Measurements from ENCODE around the gene VPS33A. TPM values are rescaled to one million over a fixed set of nuclear protein-coding genes. Genes with fewer than 3 reads are reported as not detected.
"Not testable (repeated sequence)": the region's sequence is repeated elsewhere in the genome, so short reads cannot be mapped to it uniquely, and the experiment has no call there.

Gene VPS33A
- total and polyA plus RNA-seq, 5 donors from 2014 or later = 27.4 to 51.4 (median 39.7) TPM

GRCh38 chr12:122282061-122282460 is 15.8 kb upstream of the VPS33A start:
- H3K4me1 ChIP-seq (ENCODE audit: control insufficient read depth, insufficient read depth, low read length, poor library complexity, severe bottlenecking) = no peaks in the 10 kb centered on the region
- Mint-ChIP-seq H3K36me3 (peaks cover 13% of the 10 kb centered on the region), H3K9me3 (no peaks in the 10 kb centered on the region), H3K27me3 (no peaks in the 10 kb centered on the region), H3K4me1 (peaks cover 0 to 3% (median 0%) of the 10 kb centered on the region in 4 donors), H3K27ac (no peak overlapping the region), H3K4me3 (no peak overlapping the region)
- no peak overlapping the region for H3K4me3 ChIP-seq (ENCODE audit: low read depth, low read length)
- DNase-seq = no peak
- H3K27ac ChIP-seq (ENCODE audit: insufficient read depth, low read length, poor library complexity, severe bottlenecking) = no peak overlapping the region
- no peak for ATAC-seq (ENCODE audit: low read depth in 2 of 2)
- peaks cover 32% of the 10 kb centered on the region for H3K36me3 ChIP-seq (ENCODE audit: control insufficient read depth, insufficient read depth, low read length)
- no peaks in the 10 kb centered on the region for H3K27me3 ChIP-seq (ENCODE audit: control insufficient read depth, insufficient read depth, low read length)
- H3K9me3 ChIP-seq (ENCODE audit: control insufficient read depth in 2 of 2, low read length in 2 of 2) = no peaks in the 10 kb centered on the region

GRCh38 chr12:122276242-122276641 is 9.9 kb upstream of the VPS33A start:
- H3K4me1 Mint-ChIP-seq = no peaks in the 10 kb centered on the region
- H3K36me3 Mint-ChIP-seq = peaks cover 20% of the 10 kb centered on the region
- peaks cover 54% of the 10 kb centered on the region for H3K36me3 ChIP-seq (ENCODE audit: control insufficient read depth, insufficient read depth, low read length)
- H3K4me3 ChIP-seq (ENCODE audit: low read depth, low read length) = no peak overlapping the region
- H3K27ac Mint-ChIP-seq = peak overlapping the region in 1 of 3 donors; percentile 21
- no peaks in the 10 kb centered on the region for H3K27me3 ChIP-seq (ENCODE audit: control insufficient read depth, insufficient read depth, low read length)
- ATAC-seq (ENCODE audit: low read depth in 2 of 2) (no peak), DNase-seq (no peak)
- H3K4me3 Mint-ChIP-seq = no peak overlapping the region
- H3K4me1 ChIP-seq (ENCODE audit: control insufficient read depth, insufficient read depth, low read length, poor library complexity, severe bottlenecking) = no peaks in the 10 kb centered on the region
- no peaks in the 10 kb centered on the region for H3K9me3 ChIP-seq (ENCODE audit: control insufficient read depth in 2 of 2, low read length in 2 of 2)
- H3K27me3 Mint-ChIP-seq = no peaks in the 10 kb centered on the region
- no peak overlapping the region for H3K27ac ChIP-seq (ENCODE audit: insufficient read depth, low read length, poor library complexity, severe bottlenecking)
- H3K9me3 Mint-ChIP-seq = no peaks in the 10 kb centered on the region

DNA sequence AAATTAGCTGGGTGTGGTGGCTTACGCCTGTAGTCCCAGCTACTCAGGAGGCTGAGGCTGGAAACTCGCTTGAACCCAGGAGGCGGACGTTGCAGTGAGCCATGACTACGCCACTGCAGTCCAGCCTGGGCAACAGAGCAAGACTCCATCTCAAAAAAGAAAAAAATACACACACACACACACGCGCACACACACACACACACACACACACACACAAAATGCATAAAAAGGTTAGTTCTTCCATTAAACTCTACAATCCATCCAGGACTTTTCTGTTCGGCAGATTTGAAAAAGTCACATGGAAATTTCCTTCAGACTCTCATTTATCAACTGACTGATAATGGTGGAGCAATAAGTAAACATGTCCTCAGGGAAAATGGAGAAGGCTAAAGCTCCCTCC is 9.2 kb upstream of the VPS33A start:
- no peak for ATAC-seq (ENCODE audit: low read depth in 2 of 2)
- Histone ChIP-seq H3K36me3 (ENCODE audit: control insufficient read depth, insufficient read depth, low read length) (peaks cover 46% of the 10 kb centered on the region), H3K27ac (ENCODE audit: insufficient read depth, low read length, poor library complexity, severe bottlenecking) (no peak overlapping the region), H3K9me3 (ENCODE audit: control insufficient read depth in 2 of 2, low read length in 2 of 2) (no peaks in the 10 kb centered on the region), H3K4me1 (ENCODE audit: control insufficient read depth, insufficient read depth, low read length, poor library complexity, severe bottlenecking) (no peaks in the 10 kb centered on the region), H3K4me3 (ENCODE audit: low read depth, low read length) (no peak overlapping the region), H3K27me3 (ENCODE audit: control insufficient read depth, insufficient read depth, low read length) (no peaks in the 10 kb centered on the region)
- H3K4me3 Mint-ChIP-seq = peak overlapping the region in 1 of 4 donors; percentile 63
- peaks cover 20% of the 10 kb centered on the region for H3K36me3 Mint-ChIP-seq
- no peaks in the 10 kb centered on the region for H3K9me3 Mint-ChIP-seq
- no peak for DNase-seq
- H3K27ac Mint-ChIP-seq = peak overlapping the region in 2 of 3 donors; percentile 17 to 85
- no peaks in the 10 kb centered on the region for H3K4me1 Mint-ChIP-seq
- H3K27me3 Mint-ChIP-seq = no peaks in the 10 kb centered on the region

DNA sequence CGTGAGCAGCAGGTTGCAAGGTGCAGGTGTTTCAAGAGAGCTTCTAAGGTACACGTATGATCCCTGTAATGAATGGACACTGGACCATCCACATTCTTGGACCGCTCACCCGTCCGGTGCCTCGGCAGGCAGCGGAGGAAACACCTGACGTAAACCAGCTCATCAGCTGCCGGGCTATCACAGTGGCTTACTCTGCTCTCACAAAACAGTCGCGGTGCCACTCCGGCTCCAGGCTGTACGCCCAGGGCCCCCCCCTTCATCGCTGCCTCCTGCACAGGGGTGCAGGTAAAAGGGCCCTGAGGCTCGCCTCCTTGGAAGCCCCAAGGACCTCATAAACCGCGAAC is 436 bp downstream of the VPS33A start:
- H3K27ac ChIP-seq (ENCODE audit: insufficient read depth, low read length, poor library complexity, severe bottlenecking) = peak overlapping the region; percentile 95
- H3K4me3 ChIP-seq (ENCODE audit: low read depth, low read length) = peak overlapping the region; percentile 91
- peaks cover 16% of the 10 kb centered on the region for H3K36me3 Mint-ChIP-seq
- H3K4me1 Mint-ChIP-seq = peaks cover 9 to 46% (median 26%) of the 10 kb centered on the region in 4 donors
- no peaks in the 10 kb centered on the region for H3K27me3 ChIP-seq (ENCODE audit: control insufficient read depth, insufficient read depth, low read length)
- peaks cover 22% of the 10 kb centered on the region for H3K36me3 ChIP-seq (ENCODE audit: control insufficient read depth, insufficient read depth, low read length)
- H3K4me1 ChIP-seq (ENCODE audit: control insufficient read depth, insufficient read depth, low read length, poor library complexity, severe bottlenecking) = peaks cover 21% of the 10 kb centered on the region
- H3K27me3 Mint-ChIP-seq = peaks cover 10% of the 10 kb centered on the region
- peaks cover 0 to 1% (median 0%) of the 10 kb centered on the region in 7 donors for H3K9me3 Mint-ChIP-seq
- DNase-seq = no peak
- H3K27ac Mint-ChIP-seq = peak overlapping the region; percentile 99 to 100 (median 99)
- H3K9me3 ChIP-seq (ENCODE audit: control insufficient read depth in 2 of 2, low read length in 2 of 2) = no peaks in the 10 kb centered on the region
- H3K4me3 Mint-ChIP-seq = peak overlapping the region; percentile 94 to 99 (median 96)
- ATAC-seq (ENCODE audit: low read depth in 2 of 2) = peak; percentile 58 to 59

GRCh38 chr12:122265476-122265875 is 818 bp downstream of the VPS33A start:
- peak; percentile 24 to 35 for ATAC-seq (ENCODE audit: low read depth in 2 of 2)
- H3K27ac ChIP-seq (ENCODE audit: insufficient read depth, low read length, poor library complexity, severe bottlenecking) = peak overlapping the region; percentile 95
- peaks cover 25% of the 10 kb centered on the region for H3K36me3 ChIP-seq (ENCODE audit: control insufficient read depth, insufficient read depth, low read length)
- no peaks in the 10 kb centered on the region for H3K27me3 ChIP-seq (ENCODE audit: control insufficient read depth, insufficient read depth, low read length)
- H3K36me3 Mint-ChIP-seq = peaks cover 18% of the 10 kb centered on the region
- H3K4me1 Mint-ChIP-seq = peaks cover 9 to 47% (median 26%) of the 10 kb centered on the region in 4 donors
- H3K4me3 ChIP-seq (ENCODE audit: low read depth, low read length) = peak overlapping the region; percentile 91
- no peaks in the 10 kb centered on the region for H3K9me3 ChIP-seq (ENCODE audit: control insufficient read depth in 2 of 2, low read length in 2 of 2)
- peak in 1 of 3 donors; percentile 56 for DNase-seq
- H3K4me1 ChIP-seq (ENCODE audit: control insufficient read depth, insufficient read depth, low read length, poor library complexity, severe bottlenecking) = peaks cover 21% of the 10 kb centered on the region
- peaks cover 0 to 1% (median 0%) of the 10 kb centered on the region in 7 donors for H3K9me3 Mint-ChIP-seq
- H3K27me3 Mint-ChIP-seq = peaks cover 10% of the 10 kb centered on the region
- peak overlapping the region; percentile 99 to 100 (median 99) for H3K27ac Mint-ChIP-seq
- peak overlapping the region; percentile 94 to 99 (median 96) for H3K4me3 Mint-ChIP-seq

GRCh38 chr12:122260735-122261134 is 5.6 kb downstream of the VPS33A start:
- not testable (repeated sequence) for ATAC-seq (ENCODE audit: low read depth in 2 of 2); H3K27me3 Mint-ChIP-seq; H3K9me3 ChIP-seq (ENCODE audit: control insufficient read depth in 2 of 2, low read length in 2 of 2); DNase-seq; H3K27ac Mint-ChIP-seq; H3K9me3 Mint-ChIP-seq; H3K4me3 Mint-ChIP-seq; H3K4me3 ChIP-seq (ENCODE audit: low read depth, low read length); H3K27me3 ChIP-seq (ENCODE audit: control insufficient read depth, insufficient read depth, low read length); H3K27ac ChIP-seq (ENCODE audit: insufficient read depth, low read length, poor library complexity, severe bottlenecking); H3K4me1 ChIP-seq (ENCODE audit: control insufficient read depth, insufficient read depth, low read length, poor library complexity, severe bottlenecking)
- H3K36me3 ChIP-seq (ENCODE audit: control insufficient read depth, insufficient read depth, low read length) = peaks cover 68% of the 10 kb centered on the region
- peaks cover 45% of the 10 kb centered on the region for H3K36me3 Mint-ChIP-seq
- peaks cover 14 to 56% (median 26%) of the 10 kb centered on the region in 4 donors for H3K4me1 Mint-ChIP-seq

DNA sequence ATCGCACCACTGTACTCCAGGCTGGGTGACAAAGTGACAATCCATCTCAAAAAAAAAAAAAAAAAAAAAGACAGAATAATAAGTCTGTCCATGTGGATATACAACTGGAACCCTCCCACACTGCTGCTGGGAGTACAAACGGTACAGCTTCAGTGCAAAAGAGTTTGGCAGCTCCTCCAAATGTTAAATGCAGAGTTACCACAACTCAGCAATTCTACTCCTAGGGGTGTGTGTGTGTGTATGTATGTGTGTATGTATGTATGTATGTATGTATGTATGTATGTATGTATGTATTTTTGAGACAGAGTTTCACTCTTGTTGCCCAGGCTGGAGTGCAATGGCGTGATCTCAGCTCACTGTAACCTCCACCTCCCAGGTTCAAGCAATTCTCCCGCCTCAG is 7.4 kb downstream of the VPS33A start:
- Mint-ChIP-seq H3K4me1 (peaks cover 8 to 43% (median 16%) of the 10 kb centered on the region in 4 donors), H3K36me3 (peaks cover 49% of the 10 kb centered on the region)
- H3K36me3 ChIP-seq (ENCODE audit: control insufficient read depth, insufficient read depth, low read length) = peaks cover 68% of the 10 kb centered on the region
- H3K9me3 Mint-ChIP-seq; H3K27me3 Mint-ChIP-seq; H3K27ac ChIP-seq (ENCODE audit: insufficient read depth, low read length, poor library complexity, severe bottlenecking); DNase-seq; H3K4me1 ChIP-seq (ENCODE audit: control insufficient read depth, insufficient read depth, low read length, poor library complexity, severe bottlenecking); H3K4me3 ChIP-seq (ENCODE audit: low read depth, low read length); H3K27ac Mint-ChIP-seq; H3K9me3 ChIP-seq (ENCODE audit: control insufficient read depth in 2 of 2, low read length in 2 of 2); H3K4me3 Mint-ChIP-seq; H3K27me3 ChIP-seq (ENCODE audit: control insufficient read depth, insufficient read depth, low read length); ATAC-seq (ENCODE audit: low read depth in 2 of 2): not testable (repeated sequence)

DNA sequence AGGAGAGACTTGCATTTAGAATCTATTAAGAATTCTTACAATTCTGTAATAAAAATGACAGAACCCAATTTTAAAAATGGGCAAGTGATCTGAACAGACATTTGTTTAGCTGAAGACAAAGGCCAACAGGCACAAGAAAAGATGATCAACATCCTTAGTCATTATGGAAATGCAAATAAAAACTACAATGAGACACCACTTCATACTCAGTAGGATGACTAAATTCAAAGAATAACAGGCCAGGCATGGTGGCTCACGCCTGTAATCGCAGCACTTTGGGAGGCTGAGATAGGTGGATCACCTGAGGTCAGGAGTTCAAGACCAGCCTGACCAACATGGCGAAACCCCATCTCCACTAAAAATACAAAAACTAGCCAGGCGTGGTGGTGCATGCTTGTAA is 7.8 kb downstream of the VPS33A start:
- peak overlapping the region in 2 of 3 donors; percentile 1 to 5 for H3K27ac Mint-ChIP-seq
- H3K4me1 ChIP-seq (ENCODE audit: control insufficient read depth, insufficient read depth, low read length, poor library complexity, severe bottlenecking); H3K27ac ChIP-seq (ENCODE audit: insufficient read depth, low read length, poor library complexity, severe bottlenecking); H3K4me3 ChIP-seq (ENCODE audit: low read depth, low read length); H3K27me3 ChIP-seq (ENCODE audit: control insufficient read depth, insufficient read depth, low read length); H3K4me3 Mint-ChIP-seq; H3K27me3 Mint-ChIP-seq; H3K9me3 ChIP-seq (ENCODE audit: control insufficient read depth in 2 of 2, low read length in 2 of 2); H3K9me3 Mint-ChIP-seq; DNase-seq; ATAC-seq (ENCODE audit: low read depth in 2 of 2): not testable (repeated sequence)
- H3K36me3 ChIP-seq (ENCODE audit: control insufficient read depth, insufficient read depth, low read length) = peaks cover 64% of the 10 kb centered on the region
- peaks cover 5 to 39% (median 15%) of the 10 kb centered on the region in 4 donors for H3K4me1 Mint-ChIP-seq
- peaks cover 45% of the 10 kb centered on the region for H3K36me3 Mint-ChIP-seq

All from CD4-positive, CD25-positive, alpha-beta regulatory T cell (primary cell).